ENCODE results near the gene MORN1. TPM values are rescaled to one million over a fixed set of nuclear protein-coding genes. Genes with fewer than 3 reads are reported as not detected.

The MORN1 gene
- total RNA-seq, 4 donors from 2014 or later, result 7.0 to 9.8 (median 8.0) TPM

- peaks cover 0 to 5% (median 0%) of the 10 kb centered on the region in 4 donors for H3K36me3 ChIP-seq
- H3K9me3 ChIP-seq, result no peaks in the 10 kb centered on the region
- DNase-seq (ENCODE audit: extremely low spot score), result no peak
- H3K27me3 ChIP-seq, result no peaks in the 10 kb centered on the region
- intact Hi-C loops (cut with DNase I), result no loop called here
- H3K4me1 ChIP-seq, result peaks cover 3 to 37% (median 28%) of the 10 kb centered on the region in 4 donors
- H3K4me3 ChIP-seq, result no peak overlapping the region
- no peak for TF ChIP-seq EP300 (IDR thresholded peaks at IDR 0.05)
- 71% methylated on average over 8 of the region's 21 CpGs for WGBS
- H3K27ac ChIP-seq (replicated peaks in 1 of 4), result peak overlapping the region; percentile 42 to 57 (median 43)
These were observed 38.3 kb downstream of the MORN1 start for GRCh38 chr1:2352897-2353550.

- DNase-seq (ENCODE audit: extremely low spot score), result no peak
- TF ChIP-seq POLR2A (IDR thresholded peaks at IDR 0.05; ENCODE audit: low read depth), result no peak
- no peak for TF ChIP-seq EP300 (IDR thresholded peaks at IDR 0.05)
- TF ChIP-seq POLR2AphosphoS5 (IDR thresholded peaks at IDR 0.05), result no peak
- TF ChIP-seq CTCF (IDR thresholded peaks at IDR 0.05), result no peak
- Histone ChIP-seq H3K4me1 (peaks cover 3 to 33% (median 28%) of the 10 kb centered on the region in 4 donors), H3K36me3 (no peaks in the 10 kb centered on the region), H3K27me3 (no peaks in the 10 kb centered on the region), H3K4me3 (no peak overlapping the region), H3K9me3 (no peaks in the 10 kb centered on the region), H3K27ac (replicated peaks in 1 of 4) (no peak overlapping the region)
- intact Hi-C loops (cut with DNase I), result no loop called here
- 50% methylated on average over 2 of the region's 11 CpGs for WGBS
These were observed 38.9 kb downstream of the MORN1 start for GRCh38 chr1:2352341-2352896.

GRCh38 chr1:2351723-2352122, 39.6 kb downstream of the MORN1 start:
- Histone ChIP-seq H3K9me3 (no peaks in the 10 kb centered on the region), H3K36me3 (no peaks in the 10 kb centered on the region), H3K4me1 (peaks cover 3 to 33% (median 28%) of the 10 kb centered on the region in 4 donors), H3K4me3 (no peak overlapping the region), H3K27ac (replicated peaks in 1 of 4) (no peak overlapping the region), H3K27me3 (no peaks in the 10 kb centered on the region)
- TF ChIP-seq CTCF (IDR thresholded peaks at IDR 0.05) (no peak), POLR2AphosphoS5 (IDR thresholded peaks at IDR 0.05) (no peak), EP300 (IDR thresholded peaks at IDR 0.05) (no peak), POLR2A (IDR thresholded peaks at IDR 0.05; ENCODE audit: low read depth) (no peak)
- no peak for DNase-seq (ENCODE audit: extremely low spot score)
- 91% methylated on average over 8 of the region's 8 CpGs for WGBS
- intact Hi-C loops (cut with DNase I), result no loop called here

- Histone ChIP-seq H3K27ac (replicated peaks in 1 of 4) (no peak overlapping the region), H3K4me1 (peaks cover 3 to 29% (median 28%) of the 10 kb centered on the region in 4 donors), H3K9me3 (no peaks in the 10 kb centered on the region), H3K4me3 (no peak overlapping the region), H3K27me3 (no peaks in the 10 kb centered on the region), H3K36me3 (no peaks in the 10 kb centered on the region)
- no peak for TF ChIP-seq POLR2AphosphoS5 (IDR thresholded peaks at IDR 0.05)
- TF ChIP-seq EP300 (IDR thresholded peaks at IDR 0.05), result no peak
- TF ChIP-seq POLR2A (IDR thresholded peaks at IDR 0.05; ENCODE audit: low read depth), result no peak
- TF ChIP-seq CTCF (IDR thresholded peaks at IDR 0.05), result no peak
- WGBS, result 86% methylated on average over 12 of the region's 31 CpGs
- no peak for DNase-seq (ENCODE audit: extremely low spot score)
- intact Hi-C loops (cut with DNase I), result no loop called here
These were observed 40.3 kb downstream of the MORN1 start for GRCh38 chr1:2350911-2351655.

GRCh38 chr1:2350501-2350900, 40.9 kb downstream of the MORN1 start:
- no peak for DNase-seq (ENCODE audit: extremely low spot score)
- Histone ChIP-seq H3K27ac (replicated peaks in 1 of 4) (no peak overlapping the region), H3K27me3 (no peaks in the 10 kb centered on the region), H3K4me3 (no peak overlapping the region), H3K4me1 (peaks cover 3 to 24% (median 22%) of the 10 kb centered on the region in 4 donors), H3K9me3 (no peaks in the 10 kb centered on the region), H3K36me3 (no peaks in the 10 kb centered on the region)
- TF ChIP-seq CTCF (IDR thresholded peaks at IDR 0.05) (no peak), POLR2A (IDR thresholded peaks at IDR 0.05; ENCODE audit: low read depth) (no peak), EP300 (IDR thresholded peaks at IDR 0.05) (no peak), POLR2AphosphoS5 (IDR thresholded peaks at IDR 0.05) (no peak)
- intact Hi-C loops (cut with DNase I), result no loop called here
- WGBS, result 84% methylated on average over 8 of the region's 10 CpGs

All from esophagus muscularis mucosa (tissue), 4 donors.